ENCODE measurements around the gene ZNF341. TPM values are rescaled to one million over a fixed set of nuclear protein-coding genes. Genes with fewer than 3 reads are reported as not detected.

Gene ZNF341
- polyA plus RNA-seq, 1 donor (not counting 4 experiments of a cell fraction or from before 2014, with no cell fraction given), result 1.7 TPM

DNA sequence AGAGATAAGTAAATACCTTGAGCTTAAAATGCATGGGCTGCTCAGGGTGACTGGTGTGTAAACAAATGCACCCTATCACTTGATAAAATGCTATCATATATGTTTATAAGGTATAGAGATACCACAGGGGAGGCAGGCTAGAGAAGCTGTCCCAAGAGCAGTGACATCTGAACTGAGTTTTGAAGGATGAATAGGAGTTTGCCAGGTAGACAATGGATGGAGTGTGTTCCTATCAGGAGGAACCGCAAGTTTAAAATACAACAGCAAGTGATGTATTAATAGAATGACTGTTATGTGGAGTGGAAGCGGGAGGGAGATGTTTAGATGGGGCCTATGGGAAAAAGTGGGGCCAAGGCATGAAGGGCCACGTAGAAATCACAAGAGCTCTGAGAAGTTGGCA, 40.6 kb downstream of the ZNF341 start:
- no peaks in the 10 kb centered on the region for H3K27me3 ChIP-seq (ENCODE audit: control insufficient read depth, extremely low read depth, insufficient read depth, low read length)
- H3K79me2 ChIP-seq (ENCODE audit: control insufficient read depth, insufficient read depth, low read length), result no peaks in the 10 kb centered on the region
- no peaks in the 10 kb centered on the region for H4K20me1 ChIP-seq (ENCODE audit: control insufficient read depth, extremely low read depth, insufficient read depth, low read length)
- no peaks in the 10 kb centered on the region for H3K4me1 ChIP-seq (ENCODE audit: control insufficient read depth, extremely low read depth, insufficient read depth, low read length)
- no peak overlapping the region for H2AFZ ChIP-seq (ENCODE audit: control insufficient read depth, low read length)
- no peak overlapping the region for H3K9ac ChIP-seq (ENCODE audit: control insufficient read depth, extremely low read depth, insufficient read depth, low read length)
- FAIRE-seq (no peak), DNase-seq (ENCODE audit: low read depth, low spot score) (no peak)
- H3K4me2 ChIP-seq (ENCODE audit: control insufficient read depth, extremely low read depth, insufficient read depth, low read depth, low read length), result no peak overlapping the region
- H3K27ac ChIP-seq (ENCODE audit: control insufficient read depth, insufficient read depth, low read length), result no peak overlapping the region
- H3K36me3 ChIP-seq (ENCODE audit: control insufficient read depth in 2 of 2, extremely low read depth in 1 of 2, insufficient read depth in 2 of 2, low read length in 2 of 2), result peaks cover 0 to 9% of the 10 kb centered on the region in 2 experiments
- TF ChIP-seq, protein P1, sequence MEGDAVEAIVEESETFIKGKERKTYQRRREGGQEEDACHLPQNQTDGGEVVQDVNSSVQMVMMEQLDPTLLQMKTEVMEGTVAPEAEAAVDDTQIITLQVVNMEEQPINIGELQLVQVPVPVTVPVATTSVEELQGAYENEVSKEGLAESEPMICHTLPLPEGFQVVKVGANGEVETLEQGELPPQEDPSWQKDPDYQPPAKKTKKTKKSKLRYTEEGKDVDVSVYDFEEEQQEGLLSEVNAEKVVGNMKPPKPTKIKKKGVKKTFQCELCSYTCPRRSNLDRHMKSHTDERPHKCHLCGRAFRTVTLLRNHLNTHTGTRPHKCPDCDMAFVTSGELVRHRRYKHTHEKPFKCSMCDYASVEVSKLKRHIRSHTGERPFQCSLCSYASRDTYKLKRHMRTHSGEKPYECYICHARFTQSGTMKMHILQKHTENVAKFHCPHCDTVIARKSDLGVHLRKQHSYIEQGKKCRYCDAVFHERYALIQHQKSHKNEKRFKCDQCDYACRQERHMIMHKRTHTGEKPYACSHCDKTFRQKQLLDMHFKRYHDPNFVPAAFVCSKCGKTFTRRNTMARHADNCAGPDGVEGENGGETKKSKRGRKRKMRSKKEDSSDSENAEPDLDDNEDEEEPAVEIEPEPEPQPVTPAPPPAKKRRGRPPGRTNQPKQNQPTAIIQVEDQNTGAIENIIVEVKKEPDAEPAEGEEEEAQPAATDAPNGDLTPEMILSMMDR (optimal IDR thresholded peaks at IDR 0.05 in 1 of 3, IDR thresholded peaks at IDR 0.05 in 1 of 3, conservative IDR thresholded peaks at IDR 0.05 in 1 of 3; ENCODE audit: extremely low read depth in 1 of 3, insufficient read depth in 2 of 3, low read length in 3 of 3), result no peak
- TF ChIP-seq EZH2 (IDR thresholded peaks at IDR 0.05; ENCODE audit: low read length), result no peak
- no peaks in the 10 kb centered on the region for H3K9me1 ChIP-seq (ENCODE audit: control insufficient read depth, extremely low read depth, insufficient read depth, low read length)
- dilution Hi-C loops (cut with MboI; ENCODE audit: extremely low pct_ligation_motif_present, low sequenced_read_pairs), result no loop called here
- no peaks in the 10 kb centered on the region for H3K9me3 ChIP-seq (ENCODE audit: control insufficient read depth, low read depth, low read length)
- no peak overlapping the region for H3K4me3 ChIP-seq (ENCODE audit: control insufficient read depth in 2 of 3, extremely low read depth in 1 of 3, insufficient read depth in 2 of 3, low read depth in 1 of 3, low read length in 3 of 3)

DNA sequence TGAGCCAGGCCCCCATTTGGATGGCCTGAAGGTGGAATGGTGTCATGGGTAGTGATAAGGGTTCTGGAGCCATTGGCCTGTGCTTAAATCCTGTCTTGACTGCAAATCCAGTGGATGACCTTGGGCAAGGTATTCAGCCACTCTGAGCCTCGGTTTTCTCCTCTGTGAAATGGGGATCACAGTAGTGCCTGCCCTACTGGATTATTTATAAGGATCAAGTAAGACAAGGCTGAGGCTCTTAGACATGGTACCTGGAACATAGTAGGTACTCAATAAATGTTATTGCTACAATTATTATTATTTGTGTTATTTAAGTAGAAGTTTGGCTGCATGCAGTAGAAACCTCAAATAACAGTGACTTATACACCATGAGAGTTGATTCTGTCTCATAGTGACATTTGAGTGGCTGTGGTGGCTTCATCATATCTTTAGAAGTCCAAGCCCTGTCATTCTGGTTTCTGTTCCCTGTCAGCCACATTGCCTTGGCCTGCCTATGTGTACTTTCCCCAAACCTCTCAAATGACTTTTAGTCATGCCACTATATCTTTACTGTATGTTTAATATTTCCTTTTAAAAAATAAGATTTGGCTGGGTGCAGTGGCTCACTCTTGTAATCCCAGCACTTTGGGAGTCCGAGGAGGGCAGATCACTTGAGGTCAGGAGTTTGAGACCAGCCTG, 41.8 kb downstream of the ZNF341 start:
- Histone ChIP-seq H3K27me3 (ENCODE audit: control insufficient read depth, extremely low read depth, insufficient read depth, low read length) (no peaks in the 10 kb centered on the region), H3K79me2 (ENCODE audit: control insufficient read depth, insufficient read depth, low read length) (no peaks in the 10 kb centered on the region), H3K4me2 (ENCODE audit: control insufficient read depth, extremely low read depth, insufficient read depth, low read depth, low read length) (no peak overlapping the region), H3K9me1 (ENCODE audit: control insufficient read depth, extremely low read depth, insufficient read depth, low read length) (no peaks in the 10 kb centered on the region), H3K4me1 (ENCODE audit: control insufficient read depth, extremely low read depth, insufficient read depth, low read length) (peaks cover 4% of the 10 kb centered on the region), H4K20me1 (ENCODE audit: control insufficient read depth, extremely low read depth, insufficient read depth, low read length) (no peaks in the 10 kb centered on the region), H3K36me3 (ENCODE audit: control insufficient read depth in 2 of 2, extremely low read depth in 1 of 2, insufficient read depth in 2 of 2, low read length in 2 of 2) (peaks cover 0 to 6% of the 10 kb centered on the region in 2 experiments), H2AFZ (ENCODE audit: control insufficient read depth, low read length) (no peak overlapping the region), H3K4me3 (ENCODE audit: control insufficient read depth in 2 of 3, extremely low read depth in 1 of 3, insufficient read depth in 2 of 3, low read depth in 1 of 3, low read length in 3 of 3) (no peak overlapping the region), H3K9ac (ENCODE audit: control insufficient read depth, extremely low read depth, insufficient read depth, low read length) (no peak overlapping the region), H3K27ac (ENCODE audit: control insufficient read depth, insufficient read depth, low read length) (no peak overlapping the region), H3K9me3 (ENCODE audit: control insufficient read depth, low read depth, low read length) (no peaks in the 10 kb centered on the region)
- TF ChIP-seq, protein P1 (optimal IDR thresholded peaks at IDR 0.05 in 1 of 3, IDR thresholded peaks at IDR 0.05 in 1 of 3, conservative IDR thresholded peaks at IDR 0.05 in 1 of 3; ENCODE audit: extremely low read depth in 1 of 3, insufficient read depth in 2 of 3, low read length in 3 of 3), result no peak
- TF ChIP-seq EZH2 (IDR thresholded peaks at IDR 0.05; ENCODE audit: low read length), result no peak
- DNase-seq (ENCODE audit: low read depth, low spot score) (no peak), FAIRE-seq (no peak)
- dilution Hi-C loops (cut with MboI; ENCODE audit: extremely low pct_ligation_motif_present, low sequenced_read_pairs), result no loop called here

All from keratinocyte (primary cell).